ENCODE data around the gene PAEP. TPM values are rescaled to one million over a fixed set of nuclear protein-coding genes. Genes with fewer than 3 reads are reported as not detected.

PAEP gene
- total and polyA plus RNA-seq, 2 experiments from 2014 or later = not detected

DNA sequence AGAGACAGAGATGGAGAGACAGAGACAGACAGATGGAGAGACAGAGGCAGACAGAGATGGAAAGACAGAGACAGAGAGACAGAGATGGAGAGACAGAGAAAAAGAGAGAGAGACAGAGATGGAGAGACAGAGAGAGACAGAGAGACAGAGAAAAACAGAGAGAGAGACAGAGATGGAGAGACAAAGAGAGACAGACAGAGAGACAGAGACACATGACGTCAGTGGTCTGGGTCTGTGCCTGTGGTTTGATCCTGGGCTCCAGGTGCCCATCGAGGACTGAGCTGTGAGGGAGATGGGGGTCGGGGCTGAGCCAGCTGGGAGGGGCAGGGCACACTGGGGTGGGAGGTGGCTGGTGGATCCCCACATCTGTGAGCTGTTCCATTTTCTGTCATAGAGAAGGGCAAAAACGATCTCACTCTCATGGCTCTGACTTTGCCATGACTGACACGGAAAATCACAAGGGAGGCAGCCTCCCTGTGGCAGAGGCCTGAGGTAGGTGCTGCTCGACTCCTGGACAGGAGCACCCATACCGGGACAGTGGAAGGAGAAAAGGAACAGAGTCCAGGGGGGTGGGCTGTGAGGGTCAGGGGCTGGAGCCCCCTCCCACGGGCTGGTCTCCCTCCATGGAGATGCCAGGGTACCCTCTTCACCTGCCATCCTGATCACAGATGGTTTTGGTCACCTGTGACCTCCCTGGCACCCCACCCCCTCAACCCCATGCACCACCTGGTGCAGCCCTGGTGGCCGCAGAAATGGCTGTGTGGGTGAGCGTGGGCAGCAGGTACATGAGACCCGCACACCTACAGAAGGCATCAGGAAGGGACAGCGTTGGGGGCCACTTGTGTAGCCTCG is 49.0 kb downstream of the PAEP start:
- Histone ChIP-seq H3K4me1 (ENCODE audit: insufficient read depth) (no peaks in the 10 kb centered on the region), H3F3A (ENCODE audit: insufficient read depth) (no peaks in the 10 kb centered on the region), H4K20me1 (ENCODE audit: insufficient read depth) (no peaks in the 10 kb centered on the region), H3K9me3 (ENCODE audit: low read depth) (no peaks in the 10 kb centered on the region), H3K4me2 (ENCODE audit: unreplicated experiment) (no peak overlapping the region), H3K27me3 (replicated peaks; ENCODE audit: insufficient read depth) (no peaks in the 10 kb centered on the region), H3K79me2 (ENCODE audit: insufficient read depth) (no peaks in the 10 kb centered on the region), H3K9ac (no peak overlapping the region), H3K4me3 (no peak overlapping the region), H3K9me2 (ENCODE audit: insufficient read depth) (no peaks in the 10 kb centered on the region), H2AFZ (no peak overlapping the region), H3K36me3 (ENCODE audit: low read depth) (no peaks in the 10 kb centered on the region), H3K27ac (no peak overlapping the region)
- in situ Hi-C loops (cut with MboI) = no loop called here
- no peak for TF ChIP-seq EZH2phosphoT487 (IDR thresholded peaks at IDR 0.05; ENCODE audit: insufficient read depth, low read depth)
- TF ChIP-seq EZH2 (IDR thresholded peaks at IDR 0.05; ENCODE audit: insufficient read depth, poor library complexity, severe bottlenecking) = no peak
- 42 to 55% methylated on average over 11 to 13 of the region's 13 CpGs for WGBS, 2 experiments (ENCODE audit: low coverage in 1 of 2, low lambda C conversion rate in 2 of 2, missing lambda C conversion rate in 2 of 2)
- no peak for DNase-seq

GRCh38 chr9:135611142-135611874 is 49.8 kb downstream of the PAEP start:
- H3K27ac ChIP-seq = no peak overlapping the region
- H3K4me3 ChIP-seq = no peak overlapping the region
- no peaks in the 10 kb centered on the region for H3K9me2 ChIP-seq (ENCODE audit: insufficient read depth)
- no peak overlapping the region for H2AFZ ChIP-seq
- H3K4me1 ChIP-seq (ENCODE audit: insufficient read depth) = no peaks in the 10 kb centered on the region
- H4K20me1 ChIP-seq (ENCODE audit: insufficient read depth) = no peaks in the 10 kb centered on the region
- TF ChIP-seq EZH2 (IDR thresholded peaks at IDR 0.05; ENCODE audit: insufficient read depth, poor library complexity, severe bottlenecking) (no peak), EZH2phosphoT487 (IDR thresholded peaks at IDR 0.05; ENCODE audit: insufficient read depth, low read depth) (no peak)
- no peaks in the 10 kb centered on the region for H3K79me2 ChIP-seq (ENCODE audit: insufficient read depth)
- no peak overlapping the region for H3K9ac ChIP-seq
- H3F3A ChIP-seq (ENCODE audit: insufficient read depth) = no peaks in the 10 kb centered on the region
- in situ Hi-C loops (cut with MboI) = no loop called here
- H3K36me3 ChIP-seq (ENCODE audit: low read depth) = no peaks in the 10 kb centered on the region
- DNase-seq = no peak
- H3K9me3 ChIP-seq (ENCODE audit: low read depth) = no peaks in the 10 kb centered on the region
- WGBS, 2 experiments (ENCODE audit: low coverage in 1 of 2, low lambda C conversion rate in 2 of 2, missing lambda C conversion rate in 2 of 2) = 35 to 47% methylated on average over 7 of the region's 7 CpGs
- no peaks in the 10 kb centered on the region for H3K27me3 ChIP-seq (replicated peaks; ENCODE audit: insufficient read depth)
- H3K4me2 ChIP-seq (ENCODE audit: unreplicated experiment) = no peak overlapping the region

DNA sequence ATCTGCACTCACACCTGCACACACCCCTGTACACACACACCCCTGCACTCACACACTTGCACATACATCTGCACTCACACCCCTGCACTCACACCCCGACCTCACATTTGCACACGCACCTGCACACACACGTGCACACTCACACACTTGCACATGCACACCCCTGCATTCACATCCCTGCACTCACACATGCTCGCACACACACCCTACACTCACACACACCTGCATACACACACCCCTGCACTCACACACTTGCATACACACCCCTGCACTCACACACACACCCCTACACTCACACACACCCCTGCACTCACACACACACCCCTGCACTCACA is 50.3 kb downstream of the PAEP start:
- H3K9me2 ChIP-seq (ENCODE audit: insufficient read depth) = no peaks in the 10 kb centered on the region
- H3F3A ChIP-seq (ENCODE audit: insufficient read depth) = no peaks in the 10 kb centered on the region
- H3K9me3 ChIP-seq (ENCODE audit: low read depth) = no peaks in the 10 kb centered on the region
- no peaks in the 10 kb centered on the region for H3K36me3 ChIP-seq (ENCODE audit: low read depth)
- no peaks in the 10 kb centered on the region for H3K27me3 ChIP-seq (replicated peaks; ENCODE audit: insufficient read depth)
- no peak overlapping the region for H3K4me3 ChIP-seq
- no peak for TF ChIP-seq EZH2phosphoT487 (IDR thresholded peaks at IDR 0.05; ENCODE audit: insufficient read depth, low read depth)
- no peak for TF ChIP-seq EZH2 (IDR thresholded peaks at IDR 0.05; ENCODE audit: insufficient read depth, poor library complexity, severe bottlenecking)
- H3K79me2 ChIP-seq (ENCODE audit: insufficient read depth) = no peaks in the 10 kb centered on the region
- H3K4me2 ChIP-seq (ENCODE audit: unreplicated experiment) = no peak overlapping the region
- no peak overlapping the region for H3K9ac ChIP-seq
- no peak for DNase-seq
- in situ Hi-C loops (cut with MboI) = no loop called here
- H2AFZ ChIP-seq = no peak overlapping the region
- no peaks in the 10 kb centered on the region for H3K4me1 ChIP-seq (ENCODE audit: insufficient read depth)
- no peaks in the 10 kb centered on the region for H4K20me1 ChIP-seq (ENCODE audit: insufficient read depth)
- WGBS, 2 experiments (ENCODE audit: low coverage in 1 of 2, low lambda C conversion rate in 2 of 2, missing lambda C conversion rate in 2 of 2) = 0 to 5% methylated on average over 2 to 4 of the region's 4 CpGs
- H3K27ac ChIP-seq = no peak overlapping the region

DNA sequence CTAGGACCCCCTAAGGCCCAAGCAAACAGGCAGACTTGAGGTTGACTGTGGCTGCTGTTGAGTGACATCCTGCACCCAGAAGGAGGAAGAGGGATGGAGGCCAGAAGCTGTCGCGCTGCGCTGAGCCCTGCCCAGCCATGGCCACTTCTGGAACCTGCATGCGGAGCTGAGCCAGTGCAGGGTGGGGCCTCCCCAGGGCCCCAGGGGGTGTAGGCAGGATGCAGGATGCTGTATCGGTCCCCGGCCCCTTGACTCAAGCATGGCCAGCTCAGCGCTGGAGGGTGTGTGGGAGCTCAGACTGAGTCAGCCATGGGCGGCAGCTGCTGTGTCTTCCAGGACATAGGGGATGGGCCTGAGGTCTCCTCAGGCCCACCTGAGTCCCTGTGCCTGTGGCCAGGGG is 50.9 kb downstream of the PAEP start:
- WGBS, 2 experiments (ENCODE audit: low coverage in 1 of 2, low lambda C conversion rate in 2 of 2, missing lambda C conversion rate in 2 of 2) = 68 to 92% methylated on average over 4 to 8 of the region's 8 CpGs
- Histone ChIP-seq H3K4me3 (no peak overlapping the region), H3K9me3 (ENCODE audit: low read depth) (no peaks in the 10 kb centered on the region), H3K4me1 (ENCODE audit: insufficient read depth) (no peaks in the 10 kb centered on the region), H4K20me1 (ENCODE audit: insufficient read depth) (no peaks in the 10 kb centered on the region), H3K4me2 (ENCODE audit: unreplicated experiment) (no peak overlapping the region), H3K79me2 (ENCODE audit: insufficient read depth) (no peaks in the 10 kb centered on the region), H3F3A (ENCODE audit: insufficient read depth) (no peaks in the 10 kb centered on the region), H3K9ac (no peak overlapping the region), H3K9me2 (ENCODE audit: insufficient read depth) (no peaks in the 10 kb centered on the region), H3K27ac (no peak overlapping the region), H3K27me3 (replicated peaks; ENCODE audit: insufficient read depth) (no peaks in the 10 kb centered on the region), H3K36me3 (ENCODE audit: low read depth) (no peaks in the 10 kb centered on the region), H2AFZ (no peak overlapping the region)
- TF ChIP-seq EZH2phosphoT487 (IDR thresholded peaks at IDR 0.05; ENCODE audit: insufficient read depth, low read depth) (no peak), EZH2 (IDR thresholded peaks at IDR 0.05; ENCODE audit: insufficient read depth, poor library complexity, severe bottlenecking) (no peak)
- in situ Hi-C loops (cut with MboI) = no loop called here
- no peak for DNase-seq

All from GM23248 (cell line).